Measurements from ENCODE around the gene ZSCAN2.
A peak's percentile ranks its signal among the peaks of the same experiment; 100 is the strongest.
"Not testable (repeated sequence)": the region's sequence is repeated elsewhere in the genome, so short reads cannot be mapped to it uniquely, and the experiment has no call there.

The ZSCAN2 gene

GRCh38 chr15:84600687-84601554 lies at the start of gene ZSCAN2:
Gene ZSCAN2, plus strand, starts transcription at chr15:84601009. Its CDS starts 2,919 bp downstream, at chr15:84603928.
- DNase-seq, result peak; percentile 96

DNA sequence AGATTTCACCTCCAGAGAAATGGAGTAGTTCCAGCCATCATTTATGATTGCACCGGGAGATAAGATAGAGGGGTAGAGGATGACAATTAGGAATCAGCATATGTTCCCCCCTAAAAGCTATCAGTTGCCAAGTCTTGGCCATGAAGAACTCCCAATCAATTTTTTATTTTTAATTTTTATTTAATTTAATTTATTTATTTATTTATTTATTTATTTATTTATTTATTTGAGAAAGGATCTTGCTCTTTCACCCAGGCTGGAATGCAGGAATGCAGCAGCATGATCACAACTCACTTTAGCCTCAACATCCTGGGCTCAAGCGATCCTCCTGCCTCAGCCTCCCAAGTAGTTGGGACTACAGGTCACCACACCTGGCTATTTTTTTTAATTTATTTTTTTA lies 49.2 kb upstream of the ZSCAN2 start:
- not testable (repeated sequence) for DNase-seq

GRCh38 chr15:84552896-84553295 lies 47.9 kb upstream of the ZSCAN2 start:
- DNase-seq, result no peak

DNA sequence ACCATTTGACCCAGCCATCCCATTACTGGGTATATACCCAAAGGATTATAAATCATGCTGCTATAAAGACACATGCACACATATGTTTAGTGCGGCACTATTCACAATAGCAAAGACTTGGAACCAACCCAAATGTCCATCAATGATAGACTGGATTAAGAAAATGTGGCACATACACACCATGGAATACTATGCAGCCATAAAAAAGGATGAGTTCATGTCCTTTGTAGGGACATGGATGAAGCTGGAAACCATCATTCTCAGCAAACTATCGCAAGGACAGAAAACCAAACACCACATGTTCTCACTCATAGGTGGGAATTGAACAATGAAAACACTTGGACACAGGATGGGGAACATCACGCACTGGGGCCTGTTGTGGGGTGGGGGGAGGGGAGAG lies 44.1 kb upstream of the ZSCAN2 start:
- not testable (repeated sequence) for DNase-seq

- not testable (repeated sequence) for DNase-seq
These were observed 32.8 kb upstream of the ZSCAN2 start for GRCh38 chr15:84568021-84568420.

DNA sequence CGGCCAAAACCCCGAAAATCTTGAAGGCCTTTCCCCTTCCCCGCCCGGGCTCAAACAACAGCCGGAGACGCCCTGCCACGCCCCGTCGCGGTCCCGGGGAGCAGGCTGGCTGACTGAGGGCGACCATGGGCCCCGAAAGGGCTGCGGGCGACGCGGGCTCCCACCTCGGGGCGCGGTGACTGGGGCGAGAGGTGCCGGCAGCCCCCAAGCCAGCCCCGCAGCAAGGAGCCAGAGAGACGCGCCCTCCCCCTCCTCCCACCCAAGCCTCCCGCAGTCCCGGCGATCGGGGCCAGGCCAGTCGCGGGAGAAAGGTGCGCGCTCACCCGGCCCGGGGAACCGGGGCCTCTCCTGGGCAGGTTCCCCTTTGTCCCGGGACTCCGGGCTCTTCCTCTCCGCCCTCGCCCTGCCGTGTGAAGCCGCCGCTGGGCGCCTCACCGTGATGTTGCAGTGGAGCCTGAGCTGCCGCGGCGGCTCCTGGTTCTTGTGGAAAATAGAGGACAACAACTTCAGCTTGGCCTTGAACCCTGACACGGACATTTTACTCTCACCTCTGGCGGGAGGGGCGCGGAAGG lies 30.6 kb upstream of the ZSCAN2 start:
- peak; percentile 48 for DNase-seq

DNA sequence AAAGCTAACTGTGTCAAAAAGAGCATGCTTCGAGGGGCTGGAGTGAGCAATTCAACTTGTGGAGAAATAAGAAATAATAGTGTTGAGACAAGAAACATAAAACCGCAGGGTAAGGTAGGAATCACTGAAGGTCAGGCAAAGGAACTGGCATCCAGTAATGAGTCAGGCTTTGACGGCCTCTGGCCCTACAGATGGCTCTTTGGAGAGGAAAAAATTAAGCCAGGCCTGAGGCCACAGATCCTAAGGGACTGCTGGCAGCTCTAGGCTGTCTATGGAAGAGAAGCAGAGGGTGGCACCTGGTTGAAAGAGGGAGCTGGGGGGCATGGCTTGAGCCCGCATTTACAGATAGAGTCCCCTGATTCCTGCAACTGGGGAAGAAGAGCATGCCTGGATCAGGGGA lies 28.6 kb upstream of the ZSCAN2 start:
- no peak for DNase-seq

DNA sequence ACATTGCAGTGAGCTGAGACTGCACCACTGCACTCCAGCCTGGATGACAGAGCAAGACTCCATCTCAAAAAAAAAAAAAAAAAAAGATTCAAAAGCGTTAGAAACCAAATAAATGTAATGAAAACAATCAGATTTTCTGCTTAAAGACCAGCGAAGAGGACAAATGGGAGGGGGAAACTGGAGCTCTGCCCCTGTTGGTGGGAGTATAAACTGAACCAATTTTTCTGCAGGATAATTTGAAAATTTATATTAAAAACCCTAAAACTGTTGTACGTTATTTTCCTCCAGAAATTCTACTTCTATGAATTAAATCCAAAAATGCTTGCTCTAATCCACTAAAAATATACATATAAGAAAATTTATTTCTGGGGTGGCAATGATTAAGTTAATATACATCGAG lies 25.3 kb upstream of the ZSCAN2 start:
- DNase-seq, result no peak

GRCh38 chr15:84577891-84578290 lies 22.9 kb upstream of the ZSCAN2 start:
- not testable (repeated sequence) for DNase-seq

DNA sequence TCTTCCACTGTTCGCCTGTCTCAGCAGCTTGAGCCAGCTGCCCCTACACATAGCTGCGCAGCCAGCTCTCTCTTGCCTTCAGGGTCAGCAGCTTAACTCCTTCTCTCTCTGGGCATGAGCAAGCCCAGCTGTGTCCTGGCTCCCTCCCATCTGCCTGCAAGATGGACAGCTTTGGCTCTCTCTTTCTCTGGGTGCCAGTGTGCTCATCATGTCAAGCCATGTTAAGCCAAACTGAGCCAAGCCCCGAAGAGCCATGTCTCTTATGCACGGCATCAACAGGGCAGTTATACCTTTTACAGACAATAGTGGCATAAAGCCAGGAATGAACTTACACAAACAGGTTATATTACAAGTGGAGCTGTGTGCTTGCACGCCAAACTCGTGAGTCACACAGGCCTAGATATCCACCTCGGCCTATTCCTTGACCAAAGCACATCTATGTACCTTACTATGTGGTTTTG lies 21.5 kb upstream of the ZSCAN2 start:
- DNase-seq, result not testable (repeated sequence)

DNA sequence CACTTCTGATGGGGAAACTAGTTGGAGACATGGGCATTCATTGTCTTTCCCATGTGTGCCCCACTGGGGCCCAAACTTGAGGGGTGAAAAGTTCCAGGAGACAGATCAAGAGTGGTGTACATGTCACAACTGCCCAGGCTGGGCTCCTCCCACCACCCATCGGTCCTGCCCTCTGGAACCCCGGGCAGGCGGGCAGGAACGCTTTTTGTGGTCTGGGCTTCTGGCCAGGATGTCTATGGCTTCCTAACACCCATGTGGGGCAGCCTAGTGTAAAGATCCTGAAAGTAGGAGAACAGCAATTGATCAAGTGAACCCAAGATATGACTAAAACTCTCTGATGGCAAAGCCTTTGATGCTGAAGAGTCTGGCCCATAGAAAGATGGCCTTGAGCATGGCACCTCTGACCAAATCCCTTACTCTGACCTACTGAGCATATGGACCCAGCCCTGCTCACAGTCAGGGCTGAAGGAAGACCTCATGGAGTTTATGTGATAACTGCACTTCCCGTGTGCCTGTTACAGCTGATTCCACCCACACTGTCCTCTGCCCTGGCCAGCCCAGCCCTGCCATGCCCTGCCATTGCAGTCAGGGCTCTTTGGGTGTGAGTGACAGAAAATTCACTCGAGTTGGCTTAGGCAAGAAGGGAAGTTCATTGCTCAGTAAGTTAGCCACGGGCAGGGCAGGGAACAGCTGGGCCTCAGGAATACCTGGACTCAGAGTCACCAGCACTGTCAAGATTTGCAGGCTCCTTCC lies 19.0 kb upstream of the ZSCAN2 start:
- DNase-seq, result not testable (repeated sequence)

DNA sequence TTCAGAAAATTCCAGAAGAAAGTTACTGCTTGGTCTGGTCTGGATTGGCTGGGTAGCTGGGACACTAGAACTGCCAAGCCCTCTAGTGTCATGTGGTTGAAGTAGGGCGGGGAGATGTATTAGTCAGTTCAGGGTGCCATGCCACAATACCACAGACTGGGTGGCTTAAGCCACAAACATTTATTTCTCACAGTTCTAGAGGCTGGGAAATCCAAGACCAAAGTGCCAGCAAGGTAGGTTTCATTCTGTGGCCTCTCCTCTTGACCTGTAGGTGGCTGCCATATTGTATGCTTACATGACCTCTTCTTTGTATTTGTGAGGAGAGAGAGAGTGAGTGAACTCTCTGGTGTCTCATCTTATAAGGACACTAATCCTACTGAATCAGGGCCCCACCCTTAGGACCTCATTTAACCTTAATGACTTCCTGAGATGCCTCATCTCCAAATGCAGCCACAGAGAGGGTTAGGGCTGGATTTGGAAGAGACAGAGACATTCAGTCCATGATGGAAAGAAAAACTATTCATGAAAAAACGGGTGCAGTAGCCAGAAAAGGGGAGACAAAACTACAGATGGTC lies 18.1 kb upstream of the ZSCAN2 start:
- no peak for DNase-seq

GRCh38 chr15:84583921-84584320 lies 16.9 kb upstream of the ZSCAN2 start:
- not testable (repeated sequence) for DNase-seq

DNA sequence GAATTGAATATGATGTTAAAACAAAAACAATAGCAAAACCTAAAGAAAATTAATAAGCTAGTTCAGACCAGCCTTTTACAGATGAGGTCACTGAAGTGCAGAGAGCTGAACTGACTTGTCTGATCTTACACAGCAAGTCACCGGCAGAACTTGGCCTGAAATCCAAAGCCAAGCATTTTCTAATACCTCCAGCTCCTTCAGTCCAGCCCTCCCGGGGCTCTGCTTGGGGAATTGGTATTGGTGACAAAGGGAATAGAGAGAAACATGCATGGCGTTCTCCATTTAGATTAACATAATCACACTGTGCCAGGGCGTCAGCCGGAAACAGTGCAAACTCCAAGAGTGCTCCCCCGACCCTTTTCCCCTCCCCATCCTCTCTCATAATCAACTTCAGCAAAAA lies 14.1 kb upstream of the ZSCAN2 start:
- DNase-seq, result no peak

DNA sequence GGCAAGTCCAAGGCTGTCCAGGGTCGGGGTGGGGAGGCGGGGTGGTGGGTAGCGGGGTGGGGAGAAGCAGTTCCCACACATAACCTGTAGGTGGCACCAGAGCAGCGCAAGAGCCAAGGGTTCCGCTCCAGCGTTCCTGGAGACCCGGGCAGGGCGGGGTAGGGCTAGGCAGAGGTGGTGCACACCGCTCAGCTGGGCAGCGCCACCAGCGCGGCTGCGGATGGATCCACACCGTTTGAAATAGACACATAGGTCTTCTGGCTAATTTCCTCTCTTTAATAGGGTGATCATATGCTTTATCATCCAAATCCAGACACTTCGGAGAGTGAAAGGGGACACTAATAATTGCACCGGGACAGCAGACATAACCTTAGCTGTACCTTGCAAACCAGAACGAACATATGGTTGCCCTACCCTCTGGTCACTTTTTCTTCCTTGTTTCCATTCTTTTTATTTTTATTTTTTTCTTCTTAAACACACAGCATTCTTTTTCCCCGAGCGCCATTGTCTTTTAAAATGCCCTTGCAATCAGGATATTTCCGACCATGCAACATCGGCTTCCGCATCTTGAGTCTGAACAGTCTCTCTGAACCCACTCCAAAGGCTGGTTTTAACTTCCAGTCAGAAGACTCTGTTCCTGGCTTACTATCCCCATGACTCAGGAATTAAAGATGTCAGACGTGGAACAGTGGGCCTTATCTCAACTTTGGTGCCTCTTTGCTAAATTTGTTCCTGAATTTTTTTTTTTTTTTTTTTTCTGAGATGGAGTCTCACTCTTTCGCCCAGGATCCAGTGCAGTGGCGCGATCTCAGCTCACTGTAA lies 12.5 kb upstream of the ZSCAN2 start:
- DNase-seq, result peak; percentile 89

GRCh38 chr15:84590406-84590805 lies 10.4 kb upstream of the ZSCAN2 start:
- DNase-seq, result no peak

GRCh38 chr15:84591815-84592214 lies 9.0 kb upstream of the ZSCAN2 start:
- DNase-seq, result no peak

GRCh38 chr15:84594617-84595290 lies 6.1 kb upstream of the ZSCAN2 start:
- no peak for DNase-seq

DNA sequence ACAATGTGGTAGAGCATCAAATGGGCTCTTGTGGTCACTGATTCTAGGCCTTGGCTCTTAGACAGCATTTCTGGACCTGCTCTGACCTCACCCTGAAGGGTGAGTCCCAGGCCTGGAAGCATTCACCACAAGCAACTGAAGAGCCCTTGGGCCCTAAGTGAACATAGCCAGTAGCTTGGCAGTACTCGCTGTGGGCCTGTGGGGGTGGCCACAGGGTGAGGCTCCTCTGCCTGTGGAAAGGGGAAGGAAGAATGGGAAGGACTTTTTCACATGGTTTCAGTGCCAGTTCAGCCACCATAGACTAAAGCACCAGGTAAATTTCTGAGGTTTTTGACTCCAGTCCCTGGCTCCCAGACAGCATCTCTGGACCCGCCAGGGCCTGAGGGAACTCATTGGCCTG lies 5.1 kb upstream of the ZSCAN2 start:
- DNase-seq, result no peak

DNA sequence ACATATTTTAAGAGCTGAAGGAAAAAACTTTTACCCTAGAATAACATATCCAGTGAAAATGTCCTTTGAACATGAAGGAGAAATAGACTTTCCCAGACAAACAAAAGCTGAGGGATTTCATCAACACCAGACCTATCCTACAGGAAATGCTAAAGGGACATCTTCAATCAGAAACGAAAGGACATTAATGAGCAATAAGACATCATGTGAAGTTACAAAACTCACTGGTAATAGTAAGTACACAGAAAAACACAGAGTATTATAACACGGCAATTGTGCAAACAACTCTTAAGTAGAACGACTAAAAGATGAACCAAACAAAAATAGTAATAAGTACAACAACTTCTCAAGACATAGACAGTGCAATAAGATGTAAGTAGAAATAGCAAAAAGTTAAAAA lies 3.5 kb upstream of the ZSCAN2 start:
- DNase-seq, result no peak

DNA sequence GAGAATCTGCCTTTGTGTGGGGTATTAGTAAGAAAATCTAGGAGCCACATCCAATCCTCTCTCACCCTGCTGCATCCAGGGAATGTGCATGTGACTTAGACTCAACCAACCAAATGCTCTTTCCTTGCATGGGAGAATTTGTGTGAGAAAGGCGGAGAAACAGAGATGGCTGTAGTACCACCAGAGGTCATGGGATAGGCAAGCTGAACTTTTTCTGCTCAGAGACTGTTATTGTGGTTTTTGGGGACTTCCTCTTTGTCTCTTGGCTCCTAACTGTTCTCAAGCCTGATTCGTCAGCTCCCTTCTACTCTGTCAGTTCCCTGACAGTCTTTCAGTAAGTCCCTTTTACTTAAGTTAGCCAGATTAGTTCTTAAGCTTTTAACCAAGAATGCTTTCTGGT lies 2.6 kb upstream of the ZSCAN2 start:
- DNase-seq, result peak; percentile 8

DNA sequence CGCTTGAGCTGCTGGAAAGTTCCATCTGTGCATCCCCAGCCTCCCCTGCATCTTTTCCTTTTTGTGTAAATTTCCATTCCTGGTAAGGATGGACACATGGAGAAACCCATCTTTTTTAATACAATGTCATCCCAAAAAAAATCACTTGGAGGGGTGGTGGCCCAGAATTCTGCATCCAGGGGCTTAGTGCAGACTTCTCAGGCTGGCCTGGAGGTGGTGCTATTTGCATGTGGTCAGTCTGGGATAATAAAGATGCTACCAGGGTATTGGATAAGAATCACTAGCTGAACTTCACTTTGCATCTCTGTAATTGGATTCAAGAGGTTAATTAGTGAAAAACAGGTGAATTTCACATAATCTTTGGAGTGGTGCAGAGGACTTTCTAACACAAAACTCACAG lies 1.8 kb upstream of the ZSCAN2 start:
- DNase-seq, result peak; percentile 46
